ENCODE data around the gene ZBTB20. TPM values are rescaled to one million over a fixed set of nuclear protein-coding genes. Genes with fewer than 3 reads are reported as not detected.

ZBTB20 gene
- polyA plus RNA-seq, 1 donor: 1.1 TPM

GRCh38 chr3:114332342-114333179, 814.5 kb downstream of the ZBTB20 start:
- 94% methylated on average over 3 of the region's 5 CpGs for WGBS (ENCODE audit: insufficient coverage, low lambda C conversion rate)
- Histone ChIP-seq H3K27me3 (ENCODE audit: control insufficient read depth, insufficient read depth, low read length) (no peaks in the 10 kb centered on the region), H3K4me1 (ENCODE audit: control insufficient read depth, insufficient read depth, low read length) (peaks cover 3% of the 10 kb centered on the region), H3K9me3 (ENCODE audit: control insufficient read depth, low read depth, low read length) (no peaks in the 10 kb centered on the region), H3K36me3 (ENCODE audit: control insufficient read depth, insufficient read depth, low read length) (no peaks in the 10 kb centered on the region), H3K4me3 (ENCODE audit: low read length) (no peak overlapping the region), H3K27ac (ENCODE audit: low read length) (no peak overlapping the region)
- no peak for DNase-seq

DNA sequence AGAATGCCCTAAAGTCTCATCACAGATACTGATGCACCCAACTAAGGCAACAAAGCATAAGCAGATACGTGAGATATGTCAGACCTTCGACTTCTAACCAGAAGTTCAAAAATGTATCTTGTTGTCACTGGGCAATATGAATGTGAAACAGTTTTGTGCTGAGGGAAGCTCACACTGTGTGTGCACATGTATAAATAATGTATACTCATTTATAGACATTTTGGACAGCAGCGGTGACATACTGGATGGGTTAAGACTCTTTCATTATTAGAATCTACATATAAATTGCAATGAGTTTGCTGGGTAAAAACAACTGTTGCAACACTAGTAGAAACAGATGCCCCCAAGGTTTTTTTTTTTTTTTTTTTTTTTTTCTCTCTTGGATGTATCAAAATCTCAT, 815.4 kb downstream of the ZBTB20 start:
- no peaks in the 10 kb centered on the region for H3K9me3 ChIP-seq (ENCODE audit: control insufficient read depth, low read depth, low read length)
- no peaks in the 10 kb centered on the region for H3K27me3 ChIP-seq (ENCODE audit: control insufficient read depth, insufficient read depth, low read length)
- WGBS (ENCODE audit: insufficient coverage, low lambda C conversion rate): no CpG with 5 or more reads among the region's 3 CpGs
- no peak overlapping the region for H3K27ac ChIP-seq (ENCODE audit: low read length)
- H3K36me3 ChIP-seq (ENCODE audit: control insufficient read depth, insufficient read depth, low read length): no peaks in the 10 kb centered on the region
- H3K4me3 ChIP-seq (ENCODE audit: low read length): no peak overlapping the region
- H3K4me1 ChIP-seq (ENCODE audit: control insufficient read depth, insufficient read depth, low read length): peaks cover 3% of the 10 kb centered on the region
- DNase-seq: no peak

- no peaks in the 10 kb centered on the region for H3K36me3 ChIP-seq (ENCODE audit: control insufficient read depth, insufficient read depth, low read length)
- no peaks in the 10 kb centered on the region for H3K27me3 ChIP-seq (ENCODE audit: control insufficient read depth, insufficient read depth, low read length)
- no CpG with 5 or more reads among the region's 2 CpGs for WGBS (ENCODE audit: insufficient coverage, low lambda C conversion rate)
- H3K9me3 ChIP-seq (ENCODE audit: control insufficient read depth, low read depth, low read length): no peaks in the 10 kb centered on the region
- peaks cover 3% of the 10 kb centered on the region for H3K4me1 ChIP-seq (ENCODE audit: control insufficient read depth, insufficient read depth, low read length)
- H3K4me3 ChIP-seq (ENCODE audit: low read length): no peak overlapping the region
- DNase-seq: peak; percentile 8 to 65
- H3K27ac ChIP-seq (ENCODE audit: low read length): no peak overlapping the region
Measured at GRCh38 chr3:114331007-114331406, 816.1 kb downstream of the ZBTB20 start.

DNA sequence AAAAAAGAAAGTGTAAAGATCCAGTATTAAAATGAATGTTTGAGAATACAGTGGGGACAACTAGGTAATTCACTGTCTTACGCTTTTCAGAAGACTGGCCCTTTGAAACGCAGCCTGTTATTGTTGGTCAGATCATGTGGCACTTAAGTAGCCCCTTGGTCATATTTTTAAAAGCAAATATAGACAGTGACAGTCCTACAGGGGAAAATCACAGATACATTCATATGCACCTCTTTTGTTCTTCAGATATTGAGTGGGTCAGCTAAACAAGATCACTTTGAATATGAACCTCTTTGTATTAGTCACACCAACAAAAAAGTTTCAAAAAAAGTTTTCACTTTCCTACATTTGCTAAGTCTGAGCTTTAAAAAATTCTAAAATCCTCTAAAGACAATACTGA, 817.3 kb downstream of the ZBTB20 start:
- no peaks in the 10 kb centered on the region for H3K36me3 ChIP-seq (ENCODE audit: control insufficient read depth, insufficient read depth, low read length)
- H3K4me1 ChIP-seq (ENCODE audit: control insufficient read depth, insufficient read depth, low read length): peaks cover 3% of the 10 kb centered on the region
- H3K4me3 ChIP-seq (ENCODE audit: low read length): no peak overlapping the region
- DNase-seq: no peak
- H3K9me3 ChIP-seq (ENCODE audit: control insufficient read depth, low read depth, low read length): no peaks in the 10 kb centered on the region
- WGBS (ENCODE audit: insufficient coverage, low lambda C conversion rate): 100% methylated on average over 2 of the region's 2 CpGs
- no peak overlapping the region for H3K27ac ChIP-seq (ENCODE audit: low read length)
- H3K27me3 ChIP-seq (ENCODE audit: control insufficient read depth, insufficient read depth, low read length): no peaks in the 10 kb centered on the region

DNA sequence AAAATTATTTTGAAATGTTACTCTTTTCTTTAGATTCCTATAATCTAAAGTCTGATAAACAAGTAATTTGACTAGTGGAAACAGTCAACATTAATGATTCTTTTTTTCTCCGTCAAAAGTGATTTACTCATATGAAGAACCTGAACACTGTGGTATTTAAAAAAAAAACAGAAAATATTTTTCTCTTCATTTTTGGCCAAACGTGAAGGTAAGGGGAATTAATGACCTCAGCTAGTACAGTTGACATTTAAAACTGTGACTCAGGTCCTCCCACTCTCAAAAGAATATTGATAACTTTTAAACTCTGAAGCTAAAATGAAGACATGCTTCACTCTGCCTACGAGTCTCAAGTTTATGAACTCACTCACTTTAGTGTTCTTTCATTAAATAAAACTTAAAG, 818.7 kb downstream of the ZBTB20 start:
- no peak for DNase-seq
- Histone ChIP-seq H3K27ac (ENCODE audit: low read length) (no peak overlapping the region), H3K9me3 (ENCODE audit: control insufficient read depth, low read depth, low read length) (no peaks in the 10 kb centered on the region), H3K36me3 (ENCODE audit: control insufficient read depth, insufficient read depth, low read length) (no peaks in the 10 kb centered on the region), H3K27me3 (ENCODE audit: control insufficient read depth, insufficient read depth, low read length) (no peaks in the 10 kb centered on the region), H3K4me1 (ENCODE audit: control insufficient read depth, insufficient read depth, low read length) (peaks cover 5% of the 10 kb centered on the region), H3K4me3 (ENCODE audit: low read length) (no peak overlapping the region)
- WGBS (ENCODE audit: insufficient coverage, low lambda C conversion rate): 86% methylated on average over 2 of the region's 3 CpGs

- Histone ChIP-seq H3K4me3 (ENCODE audit: low read length) (no peak overlapping the region), H3K27me3 (ENCODE audit: control insufficient read depth, insufficient read depth, low read length) (no peaks in the 10 kb centered on the region), H3K9me3 (ENCODE audit: control insufficient read depth, low read depth, low read length) (no peaks in the 10 kb centered on the region), H3K27ac (ENCODE audit: low read length) (no peak overlapping the region), H3K4me1 (ENCODE audit: control insufficient read depth, insufficient read depth, low read length) (peaks cover 7% of the 10 kb centered on the region), H3K36me3 (ENCODE audit: control insufficient read depth, insufficient read depth, low read length) (no peaks in the 10 kb centered on the region)
- no peak for DNase-seq
- WGBS (ENCODE audit: insufficient coverage, low lambda C conversion rate): 100% methylated on average over 3 of the region's 4 CpGs
Measured at GRCh38 chr3:114327665-114328064, 819.4 kb downstream of the ZBTB20 start.

DNA sequence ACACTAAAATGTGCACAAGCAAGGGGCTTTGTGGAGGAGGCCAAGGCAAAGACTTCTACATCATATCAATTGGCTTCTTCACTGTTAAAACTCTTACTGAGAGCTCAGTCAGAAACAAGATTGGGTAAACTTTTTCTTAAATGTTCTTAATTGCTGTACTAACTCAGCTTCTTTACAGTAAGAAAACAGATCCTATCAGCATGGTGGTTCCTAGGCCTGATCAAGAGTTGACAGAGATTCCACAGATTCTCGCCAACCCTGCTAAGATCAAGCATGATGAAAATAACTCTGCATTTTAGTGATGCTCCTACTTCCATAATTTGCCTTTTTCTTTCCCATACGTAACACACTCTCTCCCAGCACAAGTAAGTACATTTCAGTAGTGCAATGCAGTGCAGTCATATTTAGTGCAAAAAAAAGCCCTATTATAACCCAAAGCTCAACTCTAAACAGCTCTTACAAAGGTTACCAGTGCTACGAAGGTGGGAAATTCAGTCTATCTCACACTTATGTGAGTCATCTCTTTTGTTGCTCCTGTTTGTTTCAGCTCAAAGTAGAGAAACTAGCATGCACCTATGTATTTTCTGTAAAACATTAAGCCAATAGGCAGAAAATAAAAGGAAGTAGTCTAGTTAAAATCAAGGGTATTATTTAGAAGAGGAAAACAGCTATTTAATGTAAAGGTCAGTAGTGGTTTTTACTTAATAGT, 823.4 kb downstream of the ZBTB20 start:
- Histone ChIP-seq H3K4me3 (ENCODE audit: low read length) (no peak overlapping the region), H3K36me3 (ENCODE audit: control insufficient read depth, insufficient read depth, low read length) (no peaks in the 10 kb centered on the region), H3K9me3 (ENCODE audit: control insufficient read depth, low read depth, low read length) (no peaks in the 10 kb centered on the region), H3K27ac (ENCODE audit: low read length) (peak overlapping the region; percentile 10), H3K27me3 (ENCODE audit: control insufficient read depth, insufficient read depth, low read length) (no peaks in the 10 kb centered on the region), H3K4me1 (ENCODE audit: control insufficient read depth, insufficient read depth, low read length) (peaks cover 4% of the 10 kb centered on the region)
- WGBS (ENCODE audit: insufficient coverage, low lambda C conversion rate): no CpG with 5 or more reads among the region's 3 CpGs
- DNase-seq: peak in 1 of 2 donors; percentile 63

GRCh38 chr3:114320246-114320645, 826.8 kb downstream of the ZBTB20 start:
- no peaks in the 10 kb centered on the region for H3K9me3 ChIP-seq (ENCODE audit: control insufficient read depth, low read depth, low read length)
- no peak overlapping the region for H3K4me3 ChIP-seq (ENCODE audit: low read length)
- peaks cover 4% of the 10 kb centered on the region for H3K4me1 ChIP-seq (ENCODE audit: control insufficient read depth, insufficient read depth, low read length)
- 100% methylated on average over 1 of the region's 1 CpG for WGBS (ENCODE audit: insufficient coverage, low lambda C conversion rate)
- H3K27me3 ChIP-seq (ENCODE audit: control insufficient read depth, insufficient read depth, low read length): no peaks in the 10 kb centered on the region
- no peak overlapping the region for H3K27ac ChIP-seq (ENCODE audit: low read length)
- no peaks in the 10 kb centered on the region for H3K36me3 ChIP-seq (ENCODE audit: control insufficient read depth, insufficient read depth, low read length)
- no peak for DNase-seq

DNA sequence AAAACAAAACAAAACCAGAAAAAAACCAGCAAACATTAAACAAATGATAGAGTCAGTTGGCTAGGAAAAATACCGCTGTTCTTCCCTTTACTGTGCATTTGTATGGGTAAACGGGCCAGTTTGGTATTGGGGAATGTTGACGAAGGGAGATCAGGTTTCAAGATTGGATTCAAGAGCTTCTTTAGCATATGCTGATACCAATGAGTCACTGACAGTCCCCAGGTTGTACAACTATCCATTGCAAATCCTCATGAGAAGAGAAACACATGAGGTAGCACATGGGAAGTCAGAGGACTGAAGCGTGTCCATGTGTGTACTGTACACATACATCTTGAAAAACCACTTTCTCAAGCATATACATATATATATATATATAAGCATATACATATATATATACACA, 827.6 kb downstream of the ZBTB20 start:
- 52% methylated on average over 2 of the region's 4 CpGs for WGBS (ENCODE audit: insufficient coverage, low lambda C conversion rate)
- DNase-seq: no peak
- no peak overlapping the region for H3K27ac ChIP-seq (ENCODE audit: low read length)
- H3K36me3 ChIP-seq (ENCODE audit: control insufficient read depth, insufficient read depth, low read length): no peaks in the 10 kb centered on the region
- H3K4me1 ChIP-seq (ENCODE audit: control insufficient read depth, insufficient read depth, low read length): peaks cover 4% of the 10 kb centered on the region
- H3K4me3 ChIP-seq (ENCODE audit: low read length): no peak overlapping the region
- no peaks in the 10 kb centered on the region for H3K27me3 ChIP-seq (ENCODE audit: control insufficient read depth, insufficient read depth, low read length)
- H3K9me3 ChIP-seq (ENCODE audit: control insufficient read depth, low read depth, low read length): no peaks in the 10 kb centered on the region

- H3K4me1 ChIP-seq (ENCODE audit: control insufficient read depth, insufficient read depth, low read length): peaks cover 2% of the 10 kb centered on the region
- H3K27me3 ChIP-seq (ENCODE audit: control insufficient read depth, insufficient read depth, low read length): no peaks in the 10 kb centered on the region
- H3K36me3 ChIP-seq (ENCODE audit: control insufficient read depth, insufficient read depth, low read length): no peaks in the 10 kb centered on the region
- no peaks in the 10 kb centered on the region for H3K9me3 ChIP-seq (ENCODE audit: control insufficient read depth, low read depth, low read length)
- H3K4me3 ChIP-seq (ENCODE audit: low read length): no peak overlapping the region
- no peak for DNase-seq
- H3K27ac ChIP-seq (ENCODE audit: low read length): no peak overlapping the region
- no CpG with 5 or more reads among the region's 5 CpGs for WGBS (ENCODE audit: insufficient coverage, low lambda C conversion rate)
Measured at GRCh38 chr3:114318295-114318694, 828.8 kb downstream of the ZBTB20 start.
